Endothelial cell (in vitro differentiated cells): ENCODE data around the gene EIF4E. TPM values are rescaled to one million over a fixed set of nuclear protein-coding genes. Genes with fewer than 3 reads are reported as not detected.

ENCODE experiments used
- DNase-seq: peaks from one replicate; pipeline ENCODE4 v3.0.0; 2021; ENCODE audit warnings: low spot score
- H3K27ac Mint-ChIP-seq: one replicate; pipeline ENCODE4 v1.8.0; 2021; ENCODE audit warnings: mixed read lengths, inconsistent platforms; ENCODE audit not compliant: unreplicated experiment
- H3K27me3 Mint-ChIP-seq: one replicate; pipeline ENCODE4 v1.8.0; 2021; ENCODE audit warnings: mild to moderate bottlenecking, moderate library complexity, mixed read lengths, inconsistent platforms; ENCODE audit not compliant: unreplicated experiment
- H3K36me3 Mint-ChIP-seq: one replicate; pipeline ENCODE4 v1.8.0; 2021; ENCODE audit warnings: mild to moderate bottlenecking, low read depth, mixed read lengths, inconsistent platforms; ENCODE audit not compliant: unreplicated experiment
- H3K4me1 Mint-ChIP-seq: one replicate; pipeline ENCODE4 v1.8.0; 2021; ENCODE audit warnings: mild to moderate bottlenecking, mixed read lengths, inconsistent platforms; ENCODE audit not compliant: unreplicated experiment
- H3K4me3 Mint-ChIP-seq: one replicate; pipeline ENCODE4 v1.8.0; 2021; ENCODE audit warnings: mild to moderate bottlenecking, mixed read lengths, inconsistent platforms; ENCODE audit not compliant: unreplicated experiment
- H3K9me3 Mint-ChIP-seq: one replicate; pipeline ENCODE4 v1.8.0; 2021; ENCODE audit warnings: mixed read lengths, inconsistent platforms; ENCODE audit not compliant: unreplicated experiment
- CTCF ChIP-seq: fragments of 200-600 bp; sonication (generic); IDR thresholded peaks from one replicate; pipeline ENCODE4 v1.5.0; 2021; ENCODE audit warnings: antibody characterized with exemption; ENCODE audit not compliant: unreplicated experiment
- total RNA-seq: library from RNA; stranded (reverse); fragmentation: NEBNext Ultra II Directional; extraction: Animal tissue kit (Norgen Biotek cat#: 25700); gene quantifications from one replicate; pipeline ENCODE4 v1.2.1, GENCODE V29; 2021; ENCODE audit not compliant: unreplicated experiment

Gene EIF4E
- total RNA-seq, 1 donor from 2014 or later: 78.9 TPM

GRCh38 chr4:98958065-98958464 is 29.1 kb upstream of the EIF4E start:
- Mint-ChIP-seq H3K27me3 (peaks cover 4% of the 10 kb centered on the region), H3K36me3 (peaks cover 5% of the 10 kb centered on the region), H3K9me3 (no peaks in the 10 kb centered on the region), H3K4me1 (no peaks in the 10 kb centered on the region), H3K27ac (no peak overlapping the region), H3K4me3 (no peak overlapping the region)
- DNase-seq: no peak
- TF ChIP-seq CTCF: no peak

DNA sequence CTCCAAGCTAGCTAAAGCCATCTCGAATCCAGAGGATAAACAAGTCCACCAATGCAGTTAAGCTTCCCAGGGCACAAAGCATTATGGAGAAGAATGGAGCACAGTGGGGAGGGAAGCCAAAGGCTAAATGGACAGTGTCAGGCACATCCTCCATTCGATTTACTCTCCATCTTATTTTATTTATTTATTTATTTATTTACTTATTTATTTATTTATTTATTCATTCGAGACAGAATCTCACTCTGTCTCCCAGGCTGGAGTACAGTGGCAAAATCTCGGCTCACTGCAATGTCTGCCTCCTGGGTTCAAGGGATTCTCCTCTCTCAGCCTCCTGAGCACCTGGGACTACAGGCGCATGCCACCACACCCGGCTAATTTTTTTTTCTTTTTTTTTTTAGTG is 26.3 kb upstream of the EIF4E start:
- TF ChIP-seq CTCF: no peak
- Mint-ChIP-seq H3K27ac (no peak overlapping the region), H3K36me3 (peaks cover 5% of the 10 kb centered on the region), H3K9me3 (no peaks in the 10 kb centered on the region), H3K4me1 (no peaks in the 10 kb centered on the region), H3K4me3 (no peak overlapping the region), H3K27me3 (peaks cover 4% of the 10 kb centered on the region)
- no peak for DNase-seq

GRCh38 chr4:98951710-98952109 is 22.8 kb upstream of the EIF4E start:
- TF ChIP-seq CTCF: no peak
- no peak overlapping the region for H3K27ac Mint-ChIP-seq

DNA sequence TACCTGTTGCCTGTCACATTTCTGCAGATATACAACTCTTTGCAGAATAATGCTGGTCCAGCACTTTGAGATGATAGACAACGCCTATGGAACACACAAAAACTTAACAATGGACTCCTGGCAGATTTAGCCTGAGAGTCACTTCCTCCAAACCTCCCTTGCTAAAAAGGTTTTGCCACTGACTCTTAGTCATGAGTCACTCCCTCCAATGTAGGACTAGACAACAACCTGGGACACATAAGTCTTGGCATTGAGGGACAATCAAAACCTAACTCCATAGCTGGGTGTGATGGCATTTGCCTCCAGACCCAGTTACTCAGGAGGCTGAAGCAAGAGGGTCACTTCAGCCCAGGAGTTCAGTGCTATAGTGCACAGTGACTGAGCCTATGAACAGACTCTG is 22.0 kb upstream of the EIF4E start:
- peaks cover 3% of the 10 kb centered on the region for H3K36me3 Mint-ChIP-seq
- no peaks in the 10 kb centered on the region for H3K4me1 Mint-ChIP-seq
- H3K27me3 Mint-ChIP-seq: peaks cover 2% of the 10 kb centered on the region
- no peak for DNase-seq
- H3K4me3 Mint-ChIP-seq: no peak overlapping the region
- no peaks in the 10 kb centered on the region for H3K9me3 Mint-ChIP-seq
- no peak overlapping the region for H3K27ac Mint-ChIP-seq
- no peak for TF ChIP-seq CTCF

More at GRCh38 chr4:98951710-98952109, 22.8 kb upstream of the EIF4E start:
- Mint-ChIP-seq H3K4me1 (no peaks in the 10 kb centered on the region), H3K9me3 (no peaks in the 10 kb centered on the region), H3K27me3 (peaks cover 4% of the 10 kb centered on the region), H3K4me3 (no peak overlapping the region), H3K36me3 (peaks cover 5% of the 10 kb centered on the region)
- no peak for DNase-seq

DNA sequence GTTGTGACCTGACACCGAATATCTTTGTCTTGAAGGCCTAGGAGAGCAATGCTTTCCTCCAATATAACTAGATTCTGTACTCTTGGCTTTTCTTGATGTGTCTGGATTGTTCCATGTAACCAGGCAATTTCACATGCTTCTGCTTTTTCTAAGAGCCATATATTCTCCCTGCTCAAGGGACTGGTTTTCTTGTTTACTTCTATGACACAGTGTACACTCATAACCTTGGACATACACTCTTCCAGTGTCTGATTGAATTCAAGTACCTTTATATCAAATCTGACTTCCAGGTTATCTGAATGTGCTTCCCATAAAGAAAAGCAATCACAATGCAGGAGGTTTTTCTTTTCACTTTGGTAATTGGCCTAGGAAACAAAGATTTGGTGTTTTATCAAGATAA is 17.4 kb upstream of the EIF4E start:
- Mint-ChIP-seq H3K4me1 (no peaks in the 10 kb centered on the region), H3K27ac (no peak overlapping the region), H3K27me3 (no peaks in the 10 kb centered on the region), H3K4me3 (no peak overlapping the region), H3K36me3 (no peaks in the 10 kb centered on the region), H3K9me3 (no peaks in the 10 kb centered on the region)
- DNase-seq: no peak
- TF ChIP-seq CTCF: no peak
